ENCODE measurements around the gene NPB. TPM values are rescaled to one million over a fixed set of nuclear protein-coding genes. Genes with fewer than 3 reads are reported as not detected.
"Not testable (repeated sequence)": the region's sequence is repeated elsewhere in the genome, so short reads cannot be mapped to it uniquely, and the experiment has no call there.

NPB gene
- total RNA-seq, 1 donor from 2014 or later = 0.51 TPM

DNA sequence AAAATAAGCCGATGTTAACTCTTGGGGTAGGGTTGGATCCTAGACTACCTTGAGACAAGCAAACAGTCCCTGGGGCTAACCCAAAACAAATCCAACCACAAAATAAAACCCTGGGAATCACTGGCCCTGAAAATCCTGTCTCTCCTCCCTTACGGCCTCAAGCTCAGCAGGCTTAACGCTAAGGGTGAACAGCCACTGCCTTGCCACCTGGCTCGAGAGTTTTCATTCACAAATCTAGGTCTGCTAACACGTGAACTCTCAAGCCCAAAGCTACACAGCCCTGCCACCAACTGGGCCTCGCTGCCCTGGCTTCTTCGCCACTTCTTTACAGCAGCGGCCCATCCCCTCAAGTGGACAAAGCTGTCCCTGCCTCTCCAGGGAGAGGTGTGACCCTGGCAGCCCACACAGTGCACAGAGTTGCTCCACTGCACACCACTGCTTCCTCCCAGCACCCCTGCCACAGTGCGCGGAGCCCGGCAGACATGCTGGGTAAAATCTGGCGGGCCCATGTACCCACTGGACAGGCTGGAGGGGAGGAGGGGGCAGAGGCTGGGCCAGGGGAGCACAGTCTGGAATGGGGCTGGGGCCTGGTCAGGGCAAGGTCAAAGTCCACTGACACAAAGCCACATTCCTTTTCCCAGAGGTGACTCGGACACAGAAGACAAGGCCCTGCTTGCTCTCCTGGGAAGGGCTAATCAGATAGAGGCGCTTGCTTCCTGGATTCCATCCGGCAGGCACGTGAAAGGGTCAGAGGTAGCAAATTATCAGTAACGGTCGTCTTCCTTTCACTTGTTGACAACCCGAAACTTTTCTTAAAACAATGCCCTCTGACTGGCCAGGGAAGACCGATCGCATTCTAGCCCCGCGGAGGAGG lies 8.2 kb downstream of the NPB start:
- no peak for DNase-seq (ENCODE audit: low spot score)
- intact Hi-C loops (cut with DNase I) = no loop called here

- intact Hi-C loops (cut with DNase I) = no loop called here
Observed at GRCh38 chr17:81910840-81911276, 8.8 kb downstream of the NPB start.

GRCh38 chr17:81911277-81911961 lies 9.4 kb downstream of the NPB start, which contains the start of gene PCYT2:
TSS of gene PCYT2 (minus strand) at chr17:81911399. CDS start at chr17:81911355, 44 bp downstream.
- DNase-seq (ENCODE audit: low spot score) = peak; percentile 95
- intact Hi-C loops (cut with DNase I) = no loop called here

More at GRCh38 chr17:81910840-81911276, 8.8 kb downstream of the NPB start:
- no peak for DNase-seq (ENCODE audit: low spot score)

GRCh38 chr17:81911969-81912368 lies 9.9 kb downstream of the NPB start:
- intact Hi-C loops (cut with DNase I) = no loop called here
- no peak for DNase-seq (ENCODE audit: low spot score)

DNA sequence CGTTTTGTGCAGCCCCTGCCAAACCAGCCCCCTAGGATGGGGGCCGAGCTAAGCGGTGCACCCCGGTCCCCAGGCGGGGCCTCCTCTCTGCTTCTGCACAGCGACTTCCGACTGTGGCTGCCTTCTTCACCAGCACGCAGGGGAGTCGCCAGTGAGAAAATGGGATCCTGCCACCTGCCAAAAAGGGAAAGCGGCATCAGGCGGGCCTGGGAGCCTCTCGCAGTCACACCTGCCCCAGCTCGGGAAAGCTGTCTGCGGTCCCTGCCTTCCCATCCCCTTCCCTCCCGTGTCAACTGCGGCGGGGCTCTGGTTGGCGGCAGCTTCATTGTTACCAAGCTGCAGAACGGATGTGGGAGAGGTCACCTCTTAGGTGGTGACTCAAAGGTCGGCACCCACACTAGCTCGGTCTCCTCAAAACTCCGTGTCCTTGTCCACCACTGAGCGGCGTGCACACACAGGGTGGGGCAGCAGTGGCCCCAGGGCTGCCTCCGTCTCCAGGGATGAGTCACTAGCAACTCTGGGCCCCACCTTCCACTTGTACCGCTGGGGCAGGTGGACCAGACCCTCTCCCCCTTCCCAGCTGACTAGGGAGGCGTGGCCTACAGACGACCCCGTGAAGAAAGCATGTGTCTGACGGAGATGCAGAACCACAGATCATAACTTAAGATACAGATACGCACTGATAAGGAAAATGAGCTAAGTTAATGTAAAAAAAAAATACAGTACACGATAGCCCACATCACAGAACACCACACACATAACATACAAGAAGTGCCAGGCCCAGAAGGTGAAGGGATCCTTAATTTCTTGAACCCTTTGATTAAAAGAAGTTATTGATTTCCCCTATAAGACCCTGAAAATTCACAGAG lies 10.6 kb downstream of the NPB start:
- DNase-seq (ENCODE audit: low spot score) = no peak
- intact Hi-C loops (cut with DNase I) = no loop called here

DNA sequence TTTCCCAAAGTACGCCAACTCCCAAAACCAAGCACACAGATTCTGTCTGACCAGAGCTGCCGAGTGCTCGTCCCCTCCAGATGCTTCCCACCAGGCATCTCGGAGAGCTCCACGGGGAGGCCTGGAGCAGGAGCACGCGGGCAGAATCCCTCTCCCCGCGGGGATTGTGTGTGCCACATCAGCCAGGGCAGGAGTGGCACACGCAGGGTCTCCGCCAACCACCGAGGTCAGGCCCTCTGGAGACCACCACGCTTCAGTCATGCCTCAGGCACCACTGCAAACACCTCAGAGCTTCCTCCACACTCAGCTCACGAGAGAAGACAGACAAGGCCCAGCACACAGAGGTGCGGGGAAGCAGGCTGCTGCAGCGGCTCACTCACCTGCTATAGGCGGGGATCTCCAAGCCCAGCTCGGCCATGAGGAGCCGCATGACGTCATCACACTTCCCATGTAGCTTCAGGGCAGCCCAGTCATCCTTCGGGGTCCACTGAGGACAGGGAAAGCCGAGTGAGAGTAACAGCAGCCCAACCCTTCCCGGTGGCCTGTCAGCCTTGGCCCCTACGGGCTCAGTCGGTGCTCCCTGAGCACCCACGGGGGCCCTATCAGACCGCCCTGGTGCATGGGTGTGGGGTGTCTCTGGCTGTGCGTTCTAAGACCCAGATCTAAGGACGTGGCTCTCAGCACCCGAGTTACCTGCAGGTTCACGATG lies 11.5 kb downstream of the NPB start:
- no peak for DNase-seq (ENCODE audit: low spot score)
- intact Hi-C loops (cut with DNase I) = no loop called here

GRCh38 chr17:81914103-81914850 lies 12.2 kb downstream of the NPB start:
- intact Hi-C loops (cut with DNase I) = no loop called here
- DNase-seq (ENCODE audit: low spot score) = no peak

DNA sequence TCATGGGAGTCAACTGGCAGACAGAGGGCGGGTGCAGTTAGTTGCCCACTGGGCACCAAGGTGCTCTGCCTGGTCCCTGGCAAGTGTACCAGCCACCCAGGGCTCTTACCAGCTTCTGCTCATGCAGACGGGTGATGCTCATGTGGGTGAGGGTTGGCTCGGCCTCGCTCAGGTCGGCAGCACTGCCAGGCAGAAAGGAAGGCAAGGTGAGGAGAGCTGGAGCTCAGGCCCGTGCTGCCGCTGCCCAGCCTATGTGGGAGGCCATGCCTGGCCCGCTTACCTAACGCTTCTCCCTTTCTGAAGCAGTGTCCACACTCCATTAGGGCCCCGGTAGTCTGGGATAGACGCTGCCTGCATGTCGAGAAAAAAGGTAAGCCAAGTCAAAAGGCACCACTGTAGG lies 13.3 kb downstream of the NPB start:
- DNase-seq (ENCODE audit: low spot score) = no peak
- intact Hi-C loops (cut with DNase I) = no loop called here

GRCh38 chr17:81916234-81917001 lies 14.4 kb downstream of the NPB start:
- no peak for DNase-seq (ENCODE audit: low spot score)
- intact Hi-C loops (cut with DNase I) = no loop called here

- intact Hi-C loops (cut with DNase I) = no loop called here
- peak; percentile 91 for DNase-seq (ENCODE audit: low spot score)
Observed at GRCh38 chr17:81917565-81918332, 15.7 kb downstream of the NPB start, which contains the start of gene SIRT7. TSS of gene SIRT7 (minus strand) at chr17:81918176. CDS start at chr17:81918131, 45 bp downstream.

- intact Hi-C loops (cut with DNase I); DNase-seq (ENCODE audit: low spot score): not testable (repeated sequence)
Observed at GRCh38 chr17:81918333-81918669, 16.3 kb downstream of the NPB start.

- intact Hi-C loops (cut with DNase I) = no loop called here
- no peak for DNase-seq (ENCODE audit: low spot score)
Observed at GRCh38 chr17:81918832-81919545, 17.0 kb downstream of the NPB start.

GRCh38 chr17:81920612-81921536 lies 18.8 kb downstream of the NPB start:
- intact Hi-C loops (cut with DNase I) = no loop called here

DNA sequence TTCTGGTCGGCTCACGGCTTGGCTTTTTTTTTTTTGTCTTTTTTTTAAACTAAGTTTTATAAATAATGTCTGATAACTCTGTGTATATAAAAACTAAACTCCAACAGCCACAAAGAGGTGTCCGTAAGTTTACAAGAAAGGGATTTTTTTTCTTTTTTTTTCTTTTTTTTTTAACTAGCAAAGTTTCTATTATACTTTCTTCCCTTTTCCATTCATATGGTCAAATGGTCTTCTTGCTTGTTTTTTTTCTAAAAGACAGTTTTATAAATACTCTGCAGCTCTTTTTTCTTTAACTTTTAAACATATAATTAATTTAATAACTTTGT lies 19.5 kb downstream of the NPB start:
- intact Hi-C loops (cut with DNase I) = no loop called here
- no peak for DNase-seq (ENCODE audit: low spot score)

More at GRCh38 chr17:81920612-81921536, 18.8 kb downstream of the NPB start:
- DNase-seq (ENCODE audit: low spot score) = no peak

- DNase-seq (ENCODE audit: low spot score) = no peak
- intact Hi-C loops (cut with DNase I) = no loop called here
Observed at GRCh38 chr17:81921996-81922565, 20.0 kb downstream of the NPB start.

Data from cardiac septum (tissue), 1 donor.